ENCODE results near the gene MYOM1.

MYOM1 gene

GRCh38 chr18:3111523-3112240 lies 108.1 kb downstream of the MYOM1 start:
- Histone ChIP-seq H3K79me2 (no peaks in the 10 kb centered on the region), H3K9ac (no peak overlapping the region), H3K9me3 (ENCODE audit: control insufficient read depth, low read length) (no peaks in the 10 kb centered on the region), H3K4me2 (ENCODE audit: low read length) (no peak overlapping the region), H3K27ac (no peak overlapping the region), H3K4me1 (no peaks in the 10 kb centered on the region), H2AFZ (no peak overlapping the region), H3K36me3 (ENCODE audit: control insufficient read depth, insufficient read depth, low read length) (no peaks in the 10 kb centered on the region), H3K4me3 (ENCODE audit: low read depth, low read length) (no peak overlapping the region), H3K27me3 (ENCODE audit: control insufficient read depth, insufficient read depth, low read length) (no peaks in the 10 kb centered on the region)
- TF ChIP-seq CTCF (IDR thresholded peaks at IDR 0.05), result no peak

- H3K27me3 ChIP-seq (ENCODE audit: control insufficient read depth, insufficient read depth, low read length), result no peaks in the 10 kb centered on the region
- no peak overlapping the region for H2AFZ ChIP-seq
- H3K9ac ChIP-seq, result no peak overlapping the region
- H3K79me2 ChIP-seq, result no peaks in the 10 kb centered on the region
- no peak for TF ChIP-seq CTCF (IDR thresholded peaks at IDR 0.05)
- no peaks in the 10 kb centered on the region for H3K9me3 ChIP-seq (ENCODE audit: control insufficient read depth, low read length)
- no peak overlapping the region for H3K4me3 ChIP-seq (ENCODE audit: low read depth, low read length)
- H3K4me1 ChIP-seq, result no peaks in the 10 kb centered on the region
- no peaks in the 10 kb centered on the region for H3K36me3 ChIP-seq (ENCODE audit: control insufficient read depth, insufficient read depth, low read length)
- H3K27ac ChIP-seq, result no peak overlapping the region
- H3K4me2 ChIP-seq (ENCODE audit: low read length), result no peak overlapping the region
Observed at GRCh38 chr18:3110034-3110752, 109.6 kb downstream of the MYOM1 start.

- H3K4me1 ChIP-seq, result no peaks in the 10 kb centered on the region
- no peak overlapping the region for H3K9ac ChIP-seq
- H3K4me3 ChIP-seq (ENCODE audit: low read depth, low read length), result no peak overlapping the region
- H2AFZ ChIP-seq, result no peak overlapping the region
- no peaks in the 10 kb centered on the region for H3K27me3 ChIP-seq (ENCODE audit: control insufficient read depth, insufficient read depth, low read length)
- no peaks in the 10 kb centered on the region for H3K9me3 ChIP-seq (ENCODE audit: control insufficient read depth, low read length)
- no peak for TF ChIP-seq CTCF (IDR thresholded peaks at IDR 0.05)
- H3K4me2 ChIP-seq (ENCODE audit: low read length), result no peak overlapping the region
- H3K36me3 ChIP-seq (ENCODE audit: control insufficient read depth, insufficient read depth, low read length), result no peaks in the 10 kb centered on the region
- no peak overlapping the region for H3K27ac ChIP-seq
- no peaks in the 10 kb centered on the region for H3K79me2 ChIP-seq
Observed at GRCh38 chr18:3107740-3108151, 112.0 kb downstream of the MYOM1 start.

- no peak overlapping the region for H3K4me3 ChIP-seq (ENCODE audit: low read depth, low read length)
- no peaks in the 10 kb centered on the region for H3K27me3 ChIP-seq (ENCODE audit: control insufficient read depth, insufficient read depth, low read length)
- H3K4me1 ChIP-seq, result no peaks in the 10 kb centered on the region
- no peak for TF ChIP-seq CTCF (IDR thresholded peaks at IDR 0.05)
- no peaks in the 10 kb centered on the region for H3K9me3 ChIP-seq (ENCODE audit: control insufficient read depth, low read length)
- H3K36me3 ChIP-seq (ENCODE audit: control insufficient read depth, insufficient read depth, low read length), result no peaks in the 10 kb centered on the region
- no peak overlapping the region for H3K27ac ChIP-seq
- H3K9ac ChIP-seq, result no peak overlapping the region
- no peak overlapping the region for H3K4me2 ChIP-seq (ENCODE audit: low read length)
- no peaks in the 10 kb centered on the region for H3K79me2 ChIP-seq
- H2AFZ ChIP-seq, result no peak overlapping the region
Observed at GRCh38 chr18:3104190-3105054, 115.3 kb downstream of the MYOM1 start.

All from parathyroid adenoma (tissue), 2 donors.